H1 (cell line): Measurements from ENCODE around the gene ADGRB2. TPM values are rescaled to one million over a fixed set of nuclear protein-coding genes. Genes with fewer than 3 reads are reported as not detected.

Experiments
- ATF2 ChIP-seq: IDR thresholded peaks from 2 replicates; pipeline ENCODE4 v1.6.1; 2012; ENCODE audit warnings: low read length, inconsistent platforms
- CEBPB ChIP-seq: IDR thresholded peaks from 2 replicates; pipeline ENCODE4 v1.6.1; 2012; ENCODE audit warnings: low read depth, low read length
- CHD1 ChIP-seq: IDR thresholded peaks from 2 replicates; pipeline ENCODE4 v1.6.1; 2012; ENCODE audit warnings: low read depth, low read length, improper control_type of control experiment
- CREB1 ChIP-seq: IDR thresholded peaks from 2 replicates; pipeline ENCODE4 v1.6.1; 2012; ENCODE audit warnings: inconsistent platforms
- EZH2 ChIP-seq: fragments of 200-600 bp; sonication (generic); IDR thresholded peaks from 2 replicates; pipeline ENCODE4 v1.7.1; 2012; ENCODE audit warnings: low read depth, mild to moderate bottlenecking, moderate library complexity, low read length, inconsistent platforms; ENCODE audit not compliant: severe bottlenecking
- RNF2 ChIP-seq: fragments of 200-900, 300-1000 bp; sonication (generic); IDR thresholded peaks from 2 replicates; pipeline ENCODE4 v1.7.1; 2016; ENCODE audit warnings: borderline replicate concordance, low read depth, mild to moderate bottlenecking, antibody characterized with exemption, low read length; ENCODE audit not compliant: poor library complexity, severe bottlenecking; ENCODE audit errors: missing control alignments
- SUZ12 ChIP-seq: fragments of 200-600 bp; sonication (generic); IDR thresholded peaks from 2 replicates; pipeline ENCODE4 v1.6.1; 2012; ENCODE audit warnings: mild to moderate bottlenecking, inconsistent platforms, low read length, moderate library complexity, mixed read lengths
- TAF7 ChIP-seq: optimal IDR thresholded peaks from 2 replicates; pipeline ENCODE3; 2011; ENCODE audit warnings: low read depth, mild to moderate bottlenecking, inconsistent platforms, low read length, moderate library complexity, borderline replicate concordance
- polyA plus RNA-seq, 7 experiments: library from polyadenylated mRNA; depleted of rRNA in 3 of 7; stranded (reverse) in 5 of 7; unstranded in 2 of 7; fragments of >200 nt in 5 of 7; fragments of 200-250 nt in 2 of 7; gene quantifications; 1 replicate in 5 of 7; 2 replicates in 1 of 7; 4 replicates in 1 of 7; pipeline versions ENCODE4 v1.2.1 to v1.2.3, GENCODE V29; 2011 to 2013; ENCODE audit warnings: missing spikeins in 2 of 7, mixed read lengths in 2 of 7
- total RNA-seq: library from RNA; stranded (reverse); fragmentation: NEBNext Ultra II Directional; extraction: Animal tissue kit (Norgen Biotek cat#: 25700); gene quantifications from 2 replicates; pipeline ENCODE4 v1.2.1, GENCODE V29; 2021

ADGRB2 gene
- total and polyA plus RNA-seq, 2 of the 8 experiments (the other 6 are each of a cell fraction or from before 2014, with no cell fraction given): 15.6 to 26.2 TPM

DNA sequence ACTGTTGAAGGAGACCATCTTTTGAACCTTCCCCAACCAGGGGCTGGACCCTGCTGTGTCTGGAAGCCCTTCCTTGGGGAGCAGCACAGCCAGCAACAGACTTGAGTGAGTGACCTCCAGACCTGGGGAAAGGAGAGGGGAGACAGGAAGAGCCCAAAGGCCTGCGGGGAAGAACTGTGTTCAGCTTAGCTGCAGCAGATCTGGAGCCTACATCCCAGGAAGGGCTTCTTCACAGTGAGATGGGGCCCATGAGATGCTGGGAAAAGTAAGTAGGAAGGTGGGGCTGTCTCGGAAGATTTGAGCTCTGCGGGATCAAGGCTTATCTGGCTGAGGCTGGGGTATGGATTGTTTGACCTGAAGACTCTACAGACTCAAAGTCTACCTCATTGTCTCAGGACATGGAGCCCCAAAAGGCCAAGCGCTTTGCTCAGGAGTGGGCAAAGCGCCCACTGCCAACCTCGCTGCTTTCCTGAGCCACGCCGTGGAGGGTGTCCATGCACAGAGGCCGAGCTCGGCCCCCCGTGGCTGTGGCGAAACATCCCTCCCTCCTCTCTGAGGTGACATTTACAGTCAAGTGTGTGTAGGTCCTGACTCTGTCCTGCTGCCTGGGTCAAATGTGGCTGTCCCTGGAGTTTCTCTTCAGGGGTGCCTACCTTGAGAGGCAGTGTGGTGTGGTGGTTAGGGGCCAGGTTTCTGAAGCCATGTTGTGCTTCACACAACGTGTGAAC, 27.2 kb upstream of the ADGRB2 start (continued):
- TF ChIP-seq ATF2: no peak
- no peak for TF ChIP-seq CHD1
- TF ChIP-seq CEBPB: no peak
- TF ChIP-seq RNF2: no peak
- TF ChIP-seq CREB1: no peak
- no peak for TF ChIP-seq TAF7
- no peak for TF ChIP-seq EZH2
- no peak for TF ChIP-seq SUZ12
- TF ChIP-seq, all 59 proteins: peak for 0
